GM12874 (cell line): ENCODE data around the gene TSPYL1.

Experiments
- TF ChIP-seq, protein P1 (sequence below): IDR thresholded peaks from 2 replicates; pipeline ENCODE4 v1.5.1; 2011; ENCODE audit warnings: low read depth, mild to moderate bottlenecking, control low read depth, low read length, moderate library complexity; ENCODE audit not compliant: insufficient read depth

TSPYL1 gene

DNA sequence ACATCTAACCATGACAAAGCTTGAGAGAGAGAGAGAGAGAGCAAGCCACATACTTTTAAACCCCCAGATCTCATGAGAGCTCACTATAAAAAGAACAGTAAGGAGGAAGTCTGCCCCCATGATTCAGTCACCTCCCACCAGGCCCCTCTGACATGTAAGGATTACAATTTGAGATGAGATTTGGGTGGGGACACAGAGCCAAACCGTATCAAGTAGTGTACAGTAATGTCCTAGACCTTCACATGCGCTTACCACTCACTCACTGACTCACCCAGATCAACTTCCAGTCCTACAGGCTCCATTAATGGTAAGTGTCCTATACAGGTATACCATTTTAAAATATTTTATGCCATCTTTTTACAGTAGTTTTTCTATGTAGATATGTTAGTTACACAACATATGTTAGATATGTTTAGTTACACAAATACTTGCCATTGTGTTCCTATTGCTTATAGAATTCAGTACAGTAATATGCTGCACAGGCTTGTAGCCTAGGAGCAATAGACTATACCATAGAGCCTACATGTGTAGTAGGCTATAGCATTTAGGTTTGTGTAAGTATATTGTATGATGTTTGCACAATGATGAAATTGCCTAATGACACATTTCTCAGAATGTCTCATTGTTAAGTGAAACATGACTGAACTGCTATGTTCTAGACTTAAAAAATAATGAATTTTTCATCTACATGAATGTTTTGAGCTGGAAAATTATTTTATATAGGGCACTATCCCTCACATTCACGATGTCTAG lies 11.7 kb downstream of the TSPYL1 start:
- TF ChIP-seq, protein P1, sequence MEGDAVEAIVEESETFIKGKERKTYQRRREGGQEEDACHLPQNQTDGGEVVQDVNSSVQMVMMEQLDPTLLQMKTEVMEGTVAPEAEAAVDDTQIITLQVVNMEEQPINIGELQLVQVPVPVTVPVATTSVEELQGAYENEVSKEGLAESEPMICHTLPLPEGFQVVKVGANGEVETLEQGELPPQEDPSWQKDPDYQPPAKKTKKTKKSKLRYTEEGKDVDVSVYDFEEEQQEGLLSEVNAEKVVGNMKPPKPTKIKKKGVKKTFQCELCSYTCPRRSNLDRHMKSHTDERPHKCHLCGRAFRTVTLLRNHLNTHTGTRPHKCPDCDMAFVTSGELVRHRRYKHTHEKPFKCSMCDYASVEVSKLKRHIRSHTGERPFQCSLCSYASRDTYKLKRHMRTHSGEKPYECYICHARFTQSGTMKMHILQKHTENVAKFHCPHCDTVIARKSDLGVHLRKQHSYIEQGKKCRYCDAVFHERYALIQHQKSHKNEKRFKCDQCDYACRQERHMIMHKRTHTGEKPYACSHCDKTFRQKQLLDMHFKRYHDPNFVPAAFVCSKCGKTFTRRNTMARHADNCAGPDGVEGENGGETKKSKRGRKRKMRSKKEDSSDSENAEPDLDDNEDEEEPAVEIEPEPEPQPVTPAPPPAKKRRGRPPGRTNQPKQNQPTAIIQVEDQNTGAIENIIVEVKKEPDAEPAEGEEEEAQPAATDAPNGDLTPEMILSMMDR: no peak

DNA sequence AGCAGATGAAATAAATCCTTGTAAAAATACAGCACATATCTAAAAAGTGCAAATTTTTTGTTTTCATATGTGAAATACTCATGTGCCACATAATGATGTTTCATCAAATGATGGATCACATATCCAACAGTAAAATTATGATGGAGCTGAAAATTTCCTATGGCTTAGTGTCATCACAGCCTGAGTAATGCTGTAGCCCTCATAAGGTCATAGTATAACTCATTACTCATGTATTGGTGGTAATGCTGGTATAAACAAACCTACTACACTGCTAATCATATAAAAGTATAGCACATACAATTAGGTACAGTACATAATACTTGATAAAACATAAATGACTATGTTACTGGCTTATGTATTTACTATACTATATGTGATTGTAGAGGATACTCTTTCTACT lies 12.9 kb downstream of the TSPYL1 start:
- TF ChIP-seq, protein P1: no peak

DNA sequence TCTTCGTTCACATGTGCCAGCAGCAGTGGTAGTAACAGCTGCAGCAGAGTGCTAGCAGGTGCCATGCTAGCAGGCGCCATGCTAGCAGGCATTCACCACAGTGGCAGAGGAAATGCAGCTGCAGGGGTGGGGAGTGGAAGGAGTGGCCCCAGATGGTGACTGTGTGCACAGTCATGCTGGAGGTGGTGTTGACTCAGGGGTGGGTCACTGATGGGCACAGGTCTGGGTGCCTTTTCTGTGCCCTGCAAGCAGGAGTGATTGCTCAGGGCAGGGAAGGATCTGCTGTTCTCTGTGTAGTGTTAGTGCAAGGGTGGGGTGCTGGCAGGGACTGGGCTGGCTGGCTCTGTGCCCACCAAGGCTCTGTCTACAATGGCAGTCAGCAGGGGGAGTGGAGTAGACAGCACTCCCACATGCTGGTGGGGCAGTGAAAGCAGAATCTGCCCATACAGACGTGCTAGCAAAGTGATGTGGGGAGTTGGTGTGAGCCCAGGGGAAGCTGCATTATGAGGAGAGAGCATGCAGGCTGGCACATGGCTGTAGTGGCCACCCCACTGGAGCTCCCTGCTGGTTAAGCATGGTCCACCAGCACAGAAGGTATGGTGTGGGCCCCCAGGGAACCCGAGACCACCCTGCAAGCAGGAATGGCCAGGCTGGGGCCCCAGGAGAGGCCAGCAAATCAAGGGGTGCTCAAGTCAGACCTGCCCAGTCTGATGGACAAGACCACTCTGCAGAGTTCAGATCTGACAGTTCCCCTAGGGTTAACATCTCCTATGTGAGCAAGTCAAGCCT lies 14.5 kb downstream of the TSPYL1 start:
- TF ChIP-seq, protein P1: no peak

DNA sequence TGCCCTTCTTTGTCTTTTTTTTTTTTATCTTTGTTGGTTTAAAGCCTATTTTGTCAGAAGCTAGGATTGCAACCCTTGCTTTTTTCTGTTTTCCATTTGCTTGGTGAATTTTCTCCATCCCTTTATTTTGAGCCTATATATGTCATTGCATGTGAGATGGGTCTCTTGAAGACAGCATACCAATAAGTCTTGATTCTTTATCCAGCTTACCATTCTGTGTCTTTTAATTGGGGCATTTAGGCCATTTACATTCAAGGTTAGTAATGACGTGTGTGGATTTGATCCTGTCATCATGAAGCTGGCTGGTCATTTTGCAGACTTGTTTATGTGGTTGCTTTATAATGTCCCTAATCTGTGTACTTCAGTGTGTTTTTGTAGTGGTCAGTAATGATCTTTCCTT lies 16.4 kb downstream of the TSPYL1 start:
- TF ChIP-seq, protein P1: no peak

DNA sequence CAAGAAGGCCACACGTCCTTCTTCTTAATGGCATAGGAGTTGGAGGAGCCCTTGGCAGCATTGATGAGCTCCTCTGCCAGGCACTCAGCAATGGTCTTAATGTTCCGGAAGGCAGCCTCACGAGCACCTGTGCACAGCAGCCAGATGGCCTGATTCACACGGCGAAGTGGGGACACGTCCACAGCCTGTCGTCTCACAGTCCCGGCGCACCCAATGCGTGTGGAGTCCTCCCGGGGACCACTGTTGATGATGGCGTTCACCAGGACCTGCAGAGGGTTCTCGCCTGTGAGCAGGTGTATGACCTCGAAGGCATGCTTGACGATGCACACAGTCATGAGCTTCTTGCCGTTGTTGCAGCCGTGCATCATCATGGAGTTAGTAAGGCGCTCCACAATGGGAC lies 21.2 kb downstream of the TSPYL1 start:
- TF ChIP-seq, protein P1: no peak

DNA sequence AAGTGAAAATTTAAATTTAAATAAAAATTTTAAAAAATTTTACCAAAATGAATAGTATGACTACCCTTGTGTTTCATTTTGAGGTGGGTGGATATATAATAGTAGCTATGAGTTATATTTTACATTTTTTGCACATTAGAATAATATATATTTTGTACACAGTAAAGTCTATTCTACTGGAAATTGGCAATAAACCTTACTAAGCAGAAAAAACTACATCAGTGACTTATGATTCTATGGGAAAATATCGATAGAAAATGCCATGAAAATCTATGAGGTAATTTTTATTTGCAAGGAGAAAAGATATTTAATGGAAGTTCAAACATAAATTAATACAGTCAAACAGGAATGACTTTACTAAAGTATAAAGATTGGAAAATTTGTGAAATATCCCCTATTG lies 23.0 kb downstream of the TSPYL1 start:
- TF ChIP-seq, protein P1: no peak

DNA sequence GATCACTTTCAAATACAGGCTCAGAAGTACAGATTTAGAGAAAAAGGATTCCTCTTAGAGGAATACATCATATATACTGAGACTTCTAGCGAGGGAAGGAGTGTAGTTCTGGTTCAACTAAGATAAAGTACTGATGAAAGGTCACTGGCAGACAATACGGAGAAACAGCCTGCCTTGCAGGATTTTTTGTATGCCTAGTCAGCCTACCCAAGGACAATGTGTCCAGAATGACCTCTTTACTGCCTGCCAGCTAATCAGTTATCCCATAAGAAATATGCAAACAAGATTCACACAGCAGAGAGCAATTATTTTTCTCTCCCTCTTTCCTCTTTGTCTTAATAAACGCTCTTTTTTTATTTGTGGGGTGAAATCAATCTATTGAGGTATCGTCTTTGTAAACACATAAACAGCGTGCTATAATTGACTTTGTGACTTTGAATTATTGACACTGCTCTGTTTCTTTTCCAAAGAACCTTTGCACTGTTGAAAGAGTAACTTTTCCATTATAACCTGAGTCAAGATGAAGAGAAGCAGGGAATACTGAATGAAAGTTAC lies 24.4 kb downstream of the TSPYL1 start:
- TF ChIP-seq, protein P1: no peak
